Lower leg skin (tissue), 4 donors: ENCODE results near the gene MAP3K14. TPM values are rescaled to one million over a fixed set of nuclear protein-coding genes. Genes with fewer than 3 reads are reported as not detected.
"Not testable (repeated sequence)": the region's sequence is repeated elsewhere in the genome, so short reads cannot be mapped to it uniquely, and the experiment has no call there.

ENCODE experiments used
- DNase-seq, 2 donors: peaks; one replicate each; pipeline ENCODE4 v3.0.0-alpha.2; 2019; ENCODE audit warnings: low spot score in 2 of 2
- H3K4me3 ChIP-seq: fragments of 200-600 bp; sonication (generic); 2 replicates; pipeline ENCODE4 v1.5.1; 2017; ENCODE audit warnings: mild to moderate bottlenecking, low read depth; ENCODE audit not compliant: poor library complexity, severe bottlenecking
- CTCF ChIP-seq, 3 donors: fragments of 450-650 bp; IDR thresholded peaks; one replicate each; pipeline ENCODE4 v1.5.1; 2016; ENCODE audit warnings: antibody characterized with exemption in 3 of 3, mild to moderate bottlenecking in 3 of 3, moderate library complexity in 2 of 3
- POLR2A ChIP-seq, 2 donors: fragments of 450-650 bp; IDR thresholded peaks; one replicate each; pipeline ENCODE4 v1.6.1; 2016 to 2017; ENCODE audit warnings: antibody characterized with exemption in 2 of 2, mild to moderate bottlenecking in 1 of 2, moderate library complexity in 1 of 2
- WGBS, 2 donors: methylation state at CpG; one replicate each; pipeline ENCODE4 v1.1.5; 2018; 5-methylcytosine and 5-hydroxymethylcytosine counted together
- intact Hi-C: fragments of 100-400 bp; cut with DNase I; formaldehyde crosslinking; loops from one replicate; pipeline ENCODE4 v1.15.0; 2023; ENCODE audit warnings: low total_unique reads
- total RNA-seq, 4 donors: library from RNA; depleted of rRNA; stranded (reverse); fragments of >200 nt; gene quantifications; one replicate each; pipeline ENCODE4 v1.1.0, GENCODE V29; 2016

The MAP3K14 gene
- total RNA-seq, 4 donors from 2014 or later: 8.1 to 13.0 (median 11.0) TPM

- intact Hi-C loops: no loop called here
- DNase-seq: peak in 1 of 2 donors; percentile 63
- WGBS, 2 donors: 17 to 20% methylated on average over 9 of the region's 9 CpGs
- TF ChIP-seq POLR2A (IDR thresholded peaks at IDR 0.05): no peak
- TF ChIP-seq CTCF (IDR thresholded peaks at IDR 0.05): no peak
- no peak overlapping the region for H3K4me3 ChIP-seq
Measured at GRCh38 chr17:45307290-45308015, 9.4 kb downstream of the MAP3K14 start.

- WGBS, 2 donors: 67 to 71% methylated on average over 5 of the region's 5 CpGs
- no peak for DNase-seq
- no peak overlapping the region for H3K4me3 ChIP-seq
- TF ChIP-seq POLR2A (IDR thresholded peaks at IDR 0.05) (no peak), CTCF (IDR thresholded peaks at IDR 0.05) (no peak)
- intact Hi-C loops: no loop called here
Measured at GRCh38 chr17:45306623-45307022, 10.2 kb downstream of the MAP3K14 start.

GRCh38 chr17:45306094-45306493 lies 10.7 kb downstream of the MAP3K14 start:
- intact Hi-C loops: no loop called here
- DNase-seq: no peak
- TF ChIP-seq CTCF (IDR thresholded peaks at IDR 0.05): no peak
- TF ChIP-seq POLR2A (IDR thresholded peaks at IDR 0.05): no peak
- H3K4me3 ChIP-seq: no peak overlapping the region
- WGBS, 2 donors: 36 to 39% methylated on average over 4 of the region's 4 CpGs

- TF ChIP-seq CTCF (IDR thresholded peaks at IDR 0.05): no peak
- no peak for TF ChIP-seq POLR2A (IDR thresholded peaks at IDR 0.05)
- no peak for DNase-seq
- intact Hi-C loops: no loop called here
- H3K4me3 ChIP-seq: no peak overlapping the region
- WGBS, 2 donors: 62 to 66% methylated on average over 3 of the region's 3 CpGs
Measured at GRCh38 chr17:45305530-45306087, 11.2 kb downstream of the MAP3K14 start.

- 29 to 36% methylated on average over 10 of the region's 10 CpGs for WGBS, 2 donors
- no peak for DNase-seq
- no peak overlapping the region for H3K4me3 ChIP-seq
- TF ChIP-seq CTCF (IDR thresholded peaks at IDR 0.05) (no peak), POLR2A (IDR thresholded peaks at IDR 0.05) (no peak)
- intact Hi-C loops: no loop called here
Measured at GRCh38 chr17:45302649-45303173, 14.1 kb downstream of the MAP3K14 start.

- DNase-seq, H3K4me3 ChIP-seq, intact Hi-C loops: not testable (repeated sequence)
- 48 to 53% methylated on average over 9 of the region's 9 CpGs for WGBS, 2 donors
Measured at GRCh38 chr17:45302220-45302619, 14.6 kb downstream of the MAP3K14 start.
